Epithelial cell of prostate (primary cell): ENCODE measurements around the gene ZNF341.

Experiments used
- DNase-seq: peaks from one replicate; pipeline ENCODE4 v3.0.0-alpha.2; 2011; ENCODE audit warnings: low read depth, low spot score
- H3K27ac ChIP-seq: fragments of 450-650 bp; 2 replicates; pipeline ENCODE4 v1.5.1; 2017; ENCODE audit warnings: mild to moderate bottlenecking

The ZNF341 gene

GRCh38 chr20:33765099-33765498 lies 33.3 kb downstream of the ZNF341 start:
- DNase-seq, result no peak
- no peak overlapping the region for H3K27ac ChIP-seq

- DNase-seq, result no peak
- H3K27ac ChIP-seq, result no peak overlapping the region
These were observed 33.8 kb downstream of the ZNF341 start for GRCh38 chr20:33765592-33765991.

- no peak for DNase-seq
- H3K27ac ChIP-seq, result no peak overlapping the region
These were observed 34.9 kb downstream of the ZNF341 start for GRCh38 chr20:33766686-33767085.

- no peak overlapping the region for H3K27ac ChIP-seq
- DNase-seq, result no peak
These were observed 36.0 kb downstream of the ZNF341 start for GRCh38 chr20:33767777-33768138.

- DNase-seq, result no peak
- no peak overlapping the region for H3K27ac ChIP-seq
These were observed 37.2 kb downstream of the ZNF341 start for GRCh38 chr20:33769043-33769442.

- no peak for DNase-seq
- no peak overlapping the region for H3K27ac ChIP-seq
These were observed 38.2 kb downstream of the ZNF341 start for GRCh38 chr20:33770005-33770404.

GRCh38 chr20:33771938-33772337 lies 40.1 kb downstream of the ZNF341 start:
- no peak for DNase-seq

GRCh38 chr20:33772439-33772838 lies 40.6 kb downstream of the ZNF341 start:
- no peak for DNase-seq
- H3K27ac ChIP-seq, result no peak overlapping the region

More at GRCh38 chr20:33771938-33772337, 40.1 kb downstream of the ZNF341 start:
- no peak overlapping the region for H3K27ac ChIP-seq

GRCh38 chr20:33773412-33774089 lies 41.8 kb downstream of the ZNF341 start:
- no peak for DNase-seq
- H3K27ac ChIP-seq, result no peak overlapping the region

GRCh38 chr20:33777816-33778215 lies 46.0 kb downstream of the ZNF341 start:
- no peak overlapping the region for H3K27ac ChIP-seq
- DNase-seq, result no peak

GRCh38 chr20:33781133-33781532 lies 49.3 kb downstream of the ZNF341 start:
- H3K27ac ChIP-seq, result no peak overlapping the region

GRCh38 chr20:33781945-33782344 lies 50.1 kb downstream of the ZNF341 start:
- no peak for DNase-seq

More at GRCh38 chr20:33781133-33781532, 49.3 kb downstream of the ZNF341 start:
- no peak for DNase-seq

GRCh38 chr20:33783256-33783655 lies 51.5 kb downstream of the ZNF341 start:
- H3K27ac ChIP-seq, result no peak overlapping the region
- no peak for DNase-seq

More at GRCh38 chr20:33781945-33782344, 50.1 kb downstream of the ZNF341 start:
- H3K27ac ChIP-seq, result no peak overlapping the region

- DNase-seq, result no peak
- H3K27ac ChIP-seq, result no peak overlapping the region
These were observed 52.0 kb downstream of the ZNF341 start for GRCh38 chr20:33783818-33784217.

GRCh38 chr20:33784225-33784624 lies 52.4 kb downstream of the ZNF341 start:
- no peak overlapping the region for H3K27ac ChIP-seq
- no peak for DNase-seq

- no peak overlapping the region for H3K27ac ChIP-seq
- DNase-seq, result no peak
These were observed 53.7 kb downstream of the ZNF341 start for GRCh38 chr20:33785503-33785902.

- H3K27ac ChIP-seq, result no peak overlapping the region
- no peak for DNase-seq
These were observed 55.6 kb downstream of the ZNF341 start for GRCh38 chr20:33787253-33787891.

GRCh38 chr20:33788351-33789049 lies 56.7 kb downstream of the ZNF341 start:
- no peak for DNase-seq
- H3K27ac ChIP-seq, result no peak overlapping the region

GRCh38 chr20:33789109-33789857 lies 57.5 kb downstream of the ZNF341 start:
- peak; percentile 98 for DNase-seq
- H3K27ac ChIP-seq, result peak overlapping the region; percentile 43

GRCh38 chr20:33789858-33790182 lies 58.0 kb downstream of the ZNF341 start:
- no peak for DNase-seq
- H3K27ac ChIP-seq, result peak overlapping the region; percentile 43

- DNase-seq, result no peak
- H3K27ac ChIP-seq, result peak overlapping the region; percentile 43
These were observed 58.8 kb downstream of the ZNF341 start for GRCh38 chr20:33790566-33790965.
